Mucosa of descending colon (tissue), 3 donors: ENCODE measurements around the gene SIRT2. TPM values are rescaled to one million over a fixed set of nuclear protein-coding genes. Genes with fewer than 3 reads are reported as not detected.

ENCODE experiments used
- ATAC-seq: fragments of 200-7000 bp; cut with Tn5 transposase; one replicate; pipeline ENCODE4 v1.9.1; 2020; ENCODE audit warnings: mild to moderate bottlenecking, moderate library complexity
- DNase-seq, 3 donors: peaks; one replicate each; pipeline ENCODE4 v3.0.0-alpha.2; 2020
- H3K36me3 ChIP-seq: fragments of 200-600 bp; one replicate; pipeline ENCODE4 v1.8.0; 2021; ENCODE audit warnings: low read depth, mild to moderate bottlenecking
- H3K4me1 ChIP-seq: fragments of 200-600 bp; one replicate; pipeline ENCODE4 v1.8.0; 2021; ENCODE audit warnings: low read depth, mild to moderate bottlenecking
- H3K4me3 ChIP-seq: fragments of 200-600 bp; one replicate; pipeline ENCODE4 v1.8.0; 2021; ENCODE audit warnings: mild to moderate bottlenecking
- H3K9me3 ChIP-seq: fragments of 200-600 bp; one replicate; pipeline ENCODE4 v1.8.0; 2021; ENCODE audit warnings: mild to moderate bottlenecking
- intact Hi-C, 2 donors: fragments of 100-400 bp; cut with DNase I in 1 of 2; cut with micrococcal nuclease in 1 of 2; formaldehyde crosslinking; loops; one replicate each; pipeline versions ENCODE4 v1.11.0 to v1.11.1; 2022; cut with DNase I, micrococcal nuclease
- total RNA-seq, 3 donors: library from RNA; stranded (reverse); fragmentation: NEBNext Ultra II Directional in 2 of 3; extraction: Animal tissue kit (Norgen Biotek cat#: 25700) in 2 of 3; gene quantifications; one replicate each; pipeline versions ENCODE4 v1.2.1 to v1.2.4, GENCODE V29; 2021 to 2023
- TF ChIP-seq, protein P1 (sequence below): fragments of 200-600 bp; IDR thresholded peaks from one replicate; pipeline ENCODE4 v1.8.0; 2022; ENCODE audit warnings: antibody characterized with exemption, mild to moderate bottlenecking
- donor health status: DM: no; HTN: no; CAD: no; lungs with moderate emphysema.
- donor health status: DM: no; HTN: no; CAD: no.
- donor health status: DM: no; HTN: yes; CAD: no.

SIRT2 gene
- total RNA-seq, 3 donors from 2014 or later, result 32.3 to 67.2 (median 35.8) TPM

DNA sequence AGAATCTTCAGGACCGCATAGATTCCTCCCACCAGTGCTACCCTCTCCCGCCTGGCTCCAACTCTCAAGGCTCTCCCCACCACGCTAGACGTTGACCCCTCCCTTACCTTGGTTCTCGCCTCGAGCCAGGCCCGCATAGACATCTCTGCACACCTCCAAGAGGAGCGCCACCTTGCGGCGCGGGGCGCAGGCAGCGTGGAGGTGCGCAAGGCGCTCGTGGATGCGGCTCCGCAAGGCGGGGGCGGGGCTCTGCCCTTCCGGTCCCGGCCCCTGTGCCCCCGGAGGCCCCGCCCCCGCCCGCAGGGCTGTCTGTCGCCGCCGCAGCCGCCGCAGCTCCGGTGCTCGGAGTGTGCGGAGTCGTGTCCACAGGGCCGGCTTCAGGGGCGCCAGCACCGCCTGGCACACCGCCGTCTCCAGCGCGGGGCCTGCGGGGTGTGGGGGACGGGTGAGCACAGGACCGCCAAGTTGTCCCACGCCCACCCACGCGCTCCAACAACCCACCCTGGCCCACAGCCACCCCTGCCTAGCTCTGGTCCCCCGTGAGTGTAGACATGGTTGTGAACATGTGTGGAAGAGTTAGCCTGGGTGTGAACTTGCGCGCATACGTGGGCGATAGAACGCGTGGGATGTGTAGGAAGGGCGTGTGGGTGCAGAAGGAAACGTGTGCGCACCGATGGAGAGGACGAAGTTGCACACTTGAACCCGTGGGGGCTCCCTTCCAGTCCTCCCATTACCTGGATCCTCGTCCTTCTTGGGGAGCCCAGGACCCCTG, 29.4 kb downstream of the SIRT2 start:
- no peak overlapping the region for H3K4me3 ChIP-seq
- intact Hi-C loops, result no loop called here
- peak; percentile 94 for ATAC-seq
- peak; percentile 89 to 95 (median 93) for DNase-seq
- no peaks in the 10 kb centered on the region for H3K36me3 ChIP-seq
- TF ChIP-seq, protein P1, sequence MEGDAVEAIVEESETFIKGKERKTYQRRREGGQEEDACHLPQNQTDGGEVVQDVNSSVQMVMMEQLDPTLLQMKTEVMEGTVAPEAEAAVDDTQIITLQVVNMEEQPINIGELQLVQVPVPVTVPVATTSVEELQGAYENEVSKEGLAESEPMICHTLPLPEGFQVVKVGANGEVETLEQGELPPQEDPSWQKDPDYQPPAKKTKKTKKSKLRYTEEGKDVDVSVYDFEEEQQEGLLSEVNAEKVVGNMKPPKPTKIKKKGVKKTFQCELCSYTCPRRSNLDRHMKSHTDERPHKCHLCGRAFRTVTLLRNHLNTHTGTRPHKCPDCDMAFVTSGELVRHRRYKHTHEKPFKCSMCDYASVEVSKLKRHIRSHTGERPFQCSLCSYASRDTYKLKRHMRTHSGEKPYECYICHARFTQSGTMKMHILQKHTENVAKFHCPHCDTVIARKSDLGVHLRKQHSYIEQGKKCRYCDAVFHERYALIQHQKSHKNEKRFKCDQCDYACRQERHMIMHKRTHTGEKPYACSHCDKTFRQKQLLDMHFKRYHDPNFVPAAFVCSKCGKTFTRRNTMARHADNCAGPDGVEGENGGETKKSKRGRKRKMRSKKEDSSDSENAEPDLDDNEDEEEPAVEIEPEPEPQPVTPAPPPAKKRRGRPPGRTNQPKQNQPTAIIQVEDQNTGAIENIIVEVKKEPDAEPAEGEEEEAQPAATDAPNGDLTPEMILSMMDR, result peak; percentile 84
- no peaks in the 10 kb centered on the region for H3K9me3 ChIP-seq
- H3K4me1 ChIP-seq, result peaks cover 7% of the 10 kb centered on the region

DNA sequence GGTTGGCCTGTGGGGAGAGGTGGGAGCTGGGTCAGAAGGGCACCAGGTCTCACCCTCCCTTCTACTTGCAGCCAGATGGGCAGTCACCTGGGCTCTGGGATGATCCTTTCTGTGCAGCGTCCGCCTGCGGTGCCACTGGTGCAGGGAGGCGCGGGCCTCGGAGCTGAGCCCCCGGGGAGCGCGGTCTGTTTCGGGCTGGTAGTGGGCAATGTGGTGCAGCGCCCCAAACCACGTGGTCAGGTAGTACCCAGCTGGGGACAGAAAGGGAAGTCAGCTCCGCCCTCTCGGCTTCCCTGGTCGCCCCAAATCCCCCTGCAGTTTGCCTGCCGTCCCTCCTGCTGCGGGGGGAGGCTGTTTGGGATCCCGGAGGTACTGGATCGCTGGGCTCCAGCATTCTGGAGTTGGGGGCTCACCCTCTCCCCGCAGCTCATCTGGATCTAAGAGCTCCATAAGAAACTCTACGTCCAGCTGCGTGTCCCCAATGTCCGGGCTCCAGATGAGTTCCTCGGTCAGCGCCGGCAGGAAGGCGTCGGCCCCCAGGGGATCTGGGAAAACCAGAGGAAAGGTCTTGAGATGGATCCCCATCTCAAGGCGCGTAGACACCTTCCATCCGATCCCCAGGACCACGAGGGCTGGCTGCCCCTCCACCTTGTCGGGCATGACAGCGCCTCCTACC, 30.1 kb downstream of the SIRT2 start:
- DNase-seq, result peak; percentile 32 to 82 (median 66)
- Histone ChIP-seq H3K4me1 (peaks cover 11% of the 10 kb centered on the region), H3K4me3 (no peak overlapping the region), H3K36me3 (no peaks in the 10 kb centered on the region), H3K9me3 (no peaks in the 10 kb centered on the region)
- TF ChIP-seq, protein P1, result no peak
- ATAC-seq, result peak; percentile 16
- intact Hi-C loops, result no loop called here

DNA sequence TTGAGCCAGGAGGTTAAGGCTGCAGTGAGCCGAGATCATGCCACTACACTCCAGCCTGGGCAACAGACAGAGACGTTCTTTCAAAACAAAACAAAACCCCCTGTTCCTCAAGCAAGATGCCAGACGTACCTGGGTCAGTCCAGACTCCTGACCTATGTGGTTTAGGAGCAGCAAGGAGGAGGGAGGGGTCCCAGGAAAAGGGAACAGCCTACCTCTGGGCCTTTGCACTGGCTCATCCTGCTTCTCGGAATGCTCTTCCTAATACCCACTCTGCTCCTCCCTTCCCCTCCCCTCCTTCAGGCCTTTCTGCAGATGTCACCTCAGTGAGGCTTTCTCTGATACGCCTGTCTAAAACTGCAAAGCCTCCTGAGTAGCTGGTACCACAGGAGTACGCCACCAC, 30.9 kb downstream of the SIRT2 start:
- TF ChIP-seq, protein P1, result no peak
- H3K9me3 ChIP-seq, result no peaks in the 10 kb centered on the region
- H3K4me1 ChIP-seq, result peaks cover 15% of the 10 kb centered on the region
- H3K36me3 ChIP-seq, result no peaks in the 10 kb centered on the region
- intact Hi-C loops, result no loop called here
- H3K4me3 ChIP-seq, result no peak overlapping the region
- ATAC-seq (no peak), DNase-seq (no peak)

DNA sequence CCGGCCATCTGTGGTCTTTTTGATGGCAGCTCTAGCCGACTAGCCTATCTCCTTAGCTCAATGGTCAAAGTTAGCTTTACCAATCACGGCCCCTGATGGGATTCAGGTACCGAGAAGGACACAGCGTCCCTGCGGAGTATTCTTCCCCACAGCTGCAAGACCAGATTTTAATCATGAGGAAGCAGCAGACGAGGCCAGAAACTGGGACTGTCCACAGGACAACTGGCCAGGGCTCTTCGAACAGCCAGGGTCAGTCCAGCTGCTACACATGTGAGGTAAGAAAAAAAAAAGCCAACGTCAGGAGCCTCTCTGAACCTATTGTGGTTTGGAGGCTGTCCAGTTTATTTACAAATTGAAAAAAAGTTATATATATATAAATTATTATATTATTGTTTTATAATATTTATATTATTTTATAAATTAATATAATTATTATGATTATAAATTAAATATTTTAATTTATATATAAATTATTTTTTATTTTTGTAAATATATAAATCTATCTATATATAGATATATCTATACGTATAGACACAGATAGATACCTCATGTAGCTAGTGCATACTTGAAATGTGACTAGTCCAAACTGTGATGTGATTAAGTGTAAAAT, 32.1 kb downstream of the SIRT2 start:
- no peak for DNase-seq
- Histone ChIP-seq H3K36me3 (no peaks in the 10 kb centered on the region), H3K9me3 (no peaks in the 10 kb centered on the region), H3K4me1 (peaks cover 24% of the 10 kb centered on the region), H3K4me3 (no peak overlapping the region)
- ATAC-seq, result no peak
- TF ChIP-seq, protein P1, result no peak
- intact Hi-C loops, result no loop called here

DNA sequence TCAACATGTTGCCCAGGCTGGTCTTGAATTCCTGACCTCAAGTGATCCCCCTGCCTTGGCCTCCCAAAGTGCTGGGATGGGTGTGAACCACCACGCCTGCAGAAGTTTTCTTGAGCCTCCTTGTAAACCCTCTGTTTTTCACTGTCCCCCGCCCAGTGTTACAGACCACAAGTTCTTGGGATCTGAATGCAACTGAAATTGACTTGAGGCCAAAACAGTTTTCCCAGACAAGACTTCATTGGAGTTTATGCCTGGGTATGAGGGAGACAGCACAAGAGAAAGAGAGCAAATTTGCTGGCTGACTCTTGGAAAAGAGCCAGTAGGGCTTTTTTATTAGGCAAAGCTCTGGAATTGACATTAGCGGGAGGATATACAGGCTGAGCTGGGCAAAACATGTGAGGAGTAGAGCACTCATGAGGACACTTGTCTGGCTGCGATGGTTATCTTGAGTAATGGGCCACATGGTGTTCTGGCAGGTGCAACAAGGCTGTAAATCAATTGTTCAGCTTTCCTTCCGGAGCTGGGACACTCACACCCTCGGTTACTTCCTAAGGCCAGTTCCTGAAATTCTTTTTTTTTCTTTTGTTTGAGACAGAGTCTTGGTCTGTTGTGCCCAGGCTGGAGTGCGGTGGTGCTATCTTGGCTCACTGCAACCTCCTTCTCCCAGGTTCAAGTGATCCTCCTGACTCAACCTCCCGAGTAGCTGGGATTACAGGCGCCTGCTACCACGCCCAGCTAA, 36.9 kb downstream of the SIRT2 start:
- no peaks in the 10 kb centered on the region for H3K36me3 ChIP-seq
- TF ChIP-seq, protein P1, result no peak
- H3K4me3 ChIP-seq, result no peak overlapping the region
- H3K4me1 ChIP-seq, result peaks cover 31% of the 10 kb centered on the region
- DNase-seq (peak in 1 of 3 donors; percentile 48), ATAC-seq (peak; percentile 69)
- intact Hi-C loops, result no loop called here
- no peaks in the 10 kb centered on the region for H3K9me3 ChIP-seq
